Measurements from ENCODE around the gene PKN3. TPM values are rescaled to one million over a fixed set of nuclear protein-coding genes. Genes with fewer than 3 reads are reported as not detected.

PKN3 gene
- total and polyA plus RNA-seq, 9 of the 15 experiments (the other 6 are each of a cell fraction or from before 2014, with no cell fraction given), result 0.82 to 49.2 (median 19.7) TPM

GRCh38 chr9:128689820-128690683, 12.3 kb upstream of the PKN3 start (continued):
- no peak for TF ChIP-seq CUX1 (CRISPR knock-in tag; IDR thresholded peaks at IDR 0.05)
- no peak for TF ChIP-seq ELF1 (tag; IDR thresholded peaks at IDR 0.05)
- no peak for TF ChIP-seq SREBF1 (IDR thresholded peaks at IDR 0.05; ENCODE audit: borderline replicate concordance, low read depth, low read length)
- TF ChIP-seq RBBP5 (IDR thresholded peaks at IDR 0.05; ENCODE audit: borderline replicate concordance, insufficient read depth, low read length, poor library complexity, severe bottlenecking), result peak; percentile 88
- no peak for TF ChIP-seq ZNF280B (CRISPR knock-in tag; IDR thresholded peaks at IDR 0.05)
- TF ChIP-seq ZKSCAN3 (CRISPR knock-in tag; IDR thresholded peaks at IDR 0.05), result no peak
- TF ChIP-seq ZNF175 (CRISPR knock-in tag; IDR thresholded peaks at IDR 0.05; ENCODE audit: low read depth), result no peak
- TF ChIP-seq NKRF (IDR thresholded peaks at IDR 0.05; ENCODE audit: borderline replicate concordance), result peak; percentile 92
- no peak for TF ChIP-seq THRA (IDR thresholded peaks at IDR 0.05)
- no peak for TF ChIP-seq ZNF592 (IDR thresholded peaks at IDR 0.05)
- no peak for TF ChIP-seq CSDE1 (IDR thresholded peaks at IDR 0.05)

Data from K562 (cell line).